PFSK-1 (cell line): ENCODE data around the gene TPSD1.

ENCODE experiments used
- POLR2AphosphoS5 ChIP-seq: IDR thresholded peaks from 2 replicates; pipeline ENCODE4 v1.6.1; 2012; ENCODE audit warnings: low read depth, mild to moderate bottlenecking, control low read depth, low read length, moderate library complexity
- REST ChIP-seq, 2 experiments: IDR thresholded peaks; 2 replicates each; pipeline versions ENCODE4 v1.6.1 to v1.8.0; 2011 to 2012; ENCODE audit warnings: low read depth in 2 of 2, low read length in 2 of 2, control low read depth in 1 of 2, inconsistent platforms in 1 of 2, mild to moderate bottlenecking in 1 of 2, moderate library complexity in 1 of 2; ENCODE audit not compliant: insufficient read depth in 1 of 2
- SIN3A ChIP-seq: IDR thresholded peaks from 2 replicates; pipeline ENCODE4 v1.6.1; 2012; ENCODE audit warnings: mild to moderate bottlenecking, low read length, moderate library complexity, borderline replicate concordance; ENCODE audit not compliant: insufficient read depth
- TAF1 ChIP-seq: IDR thresholded peaks from 2 replicates; pipeline ENCODE4 v1.6.1; 2012; ENCODE audit warnings: low read length, control low read depth, borderline replicate concordance; ENCODE audit not compliant: insufficient read depth

GRCh38 chr16:1291576-1291974 lies 35.7 kb downstream of the TPSD1 start:
- TF ChIP-seq REST (IDR thresholded peaks at IDR 0.05; ENCODE audit: insufficient read depth in 1 of 2, low read depth in 2 of 2, low read length in 2 of 2) (no peak), POLR2AphosphoS5 (no peak), SIN3A (no peak), TAF1 (no peak)
